ENCODE data around the gene DNAJC11. TPM values are rescaled to one million over a fixed set of nuclear protein-coding genes. Genes with fewer than 3 reads are reported as not detected.
"Not testable (repeated sequence)": the region's sequence is repeated elsewhere in the genome, so short reads cannot be mapped to it uniquely, and the experiment has no call there.

Gene DNAJC11
- total RNA-seq, 2 donors from 2014 or later = 25.3 to 48.0 TPM

DNA sequence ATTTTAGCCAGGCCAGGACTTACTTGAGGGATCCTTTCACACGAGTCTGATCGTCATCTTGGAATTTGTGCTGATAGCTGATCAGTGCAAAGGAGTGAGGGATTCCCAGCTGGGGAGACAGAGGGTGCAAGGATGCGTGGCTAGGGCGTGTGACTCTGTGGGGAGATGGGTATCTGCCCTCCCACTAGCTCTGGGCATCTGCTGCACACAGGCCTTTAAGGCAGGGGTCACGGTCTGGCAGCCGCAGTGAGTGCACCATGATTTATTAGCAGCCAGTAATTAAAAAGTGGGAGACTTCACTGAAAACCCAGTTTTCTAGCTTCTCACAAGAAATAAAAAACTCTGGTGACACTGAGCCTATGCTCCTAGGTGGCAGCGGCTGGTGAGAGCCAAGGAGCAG lies 56.6 kb downstream of the DNAJC11 start:
- H3K27ac ChIP-seq = no peak overlapping the region
- TF ChIP-seq, protein P1, sequence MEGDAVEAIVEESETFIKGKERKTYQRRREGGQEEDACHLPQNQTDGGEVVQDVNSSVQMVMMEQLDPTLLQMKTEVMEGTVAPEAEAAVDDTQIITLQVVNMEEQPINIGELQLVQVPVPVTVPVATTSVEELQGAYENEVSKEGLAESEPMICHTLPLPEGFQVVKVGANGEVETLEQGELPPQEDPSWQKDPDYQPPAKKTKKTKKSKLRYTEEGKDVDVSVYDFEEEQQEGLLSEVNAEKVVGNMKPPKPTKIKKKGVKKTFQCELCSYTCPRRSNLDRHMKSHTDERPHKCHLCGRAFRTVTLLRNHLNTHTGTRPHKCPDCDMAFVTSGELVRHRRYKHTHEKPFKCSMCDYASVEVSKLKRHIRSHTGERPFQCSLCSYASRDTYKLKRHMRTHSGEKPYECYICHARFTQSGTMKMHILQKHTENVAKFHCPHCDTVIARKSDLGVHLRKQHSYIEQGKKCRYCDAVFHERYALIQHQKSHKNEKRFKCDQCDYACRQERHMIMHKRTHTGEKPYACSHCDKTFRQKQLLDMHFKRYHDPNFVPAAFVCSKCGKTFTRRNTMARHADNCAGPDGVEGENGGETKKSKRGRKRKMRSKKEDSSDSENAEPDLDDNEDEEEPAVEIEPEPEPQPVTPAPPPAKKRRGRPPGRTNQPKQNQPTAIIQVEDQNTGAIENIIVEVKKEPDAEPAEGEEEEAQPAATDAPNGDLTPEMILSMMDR (IDR thresholded peaks at IDR 0.05) = no peak
- H3K36me3 ChIP-seq = peaks cover 44% of the 10 kb centered on the region
- DNase-seq (ENCODE audit: low spot score) = no peak
- H3K4me1 ChIP-seq = no peaks in the 10 kb centered on the region
- no peak overlapping the region for H3K4me3 ChIP-seq
- H3K9me3 ChIP-seq = no peaks in the 10 kb centered on the region
- no peaks in the 10 kb centered on the region for H3K27me3 ChIP-seq

DNA sequence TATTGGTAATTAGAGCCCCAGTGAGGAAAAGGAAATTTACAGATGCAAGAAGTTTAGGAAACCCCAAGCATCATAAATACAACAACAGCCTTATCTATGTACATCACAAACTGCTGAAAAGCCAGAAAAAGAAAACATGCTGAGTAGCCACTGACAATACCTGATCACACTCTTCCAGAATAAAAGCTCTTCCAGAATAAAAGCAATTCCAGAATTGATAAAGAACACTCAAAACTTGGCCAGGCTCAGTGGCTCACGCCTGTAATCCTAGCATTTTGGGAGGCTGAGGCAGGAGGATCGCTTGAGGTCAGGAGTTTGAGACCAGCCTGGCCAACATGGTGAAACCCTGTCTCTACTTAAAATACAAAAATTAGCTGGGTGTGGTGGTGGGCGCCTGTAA lies 60.7 kb downstream of the DNAJC11 start:
- DNase-seq (ENCODE audit: low spot score); H3K4me1 ChIP-seq; H3K4me3 ChIP-seq; H3K27ac ChIP-seq; H3K27me3 ChIP-seq; H3K9me3 ChIP-seq: not testable (repeated sequence)
- H3K36me3 ChIP-seq = peaks cover 75% of the 10 kb centered on the region

DNA sequence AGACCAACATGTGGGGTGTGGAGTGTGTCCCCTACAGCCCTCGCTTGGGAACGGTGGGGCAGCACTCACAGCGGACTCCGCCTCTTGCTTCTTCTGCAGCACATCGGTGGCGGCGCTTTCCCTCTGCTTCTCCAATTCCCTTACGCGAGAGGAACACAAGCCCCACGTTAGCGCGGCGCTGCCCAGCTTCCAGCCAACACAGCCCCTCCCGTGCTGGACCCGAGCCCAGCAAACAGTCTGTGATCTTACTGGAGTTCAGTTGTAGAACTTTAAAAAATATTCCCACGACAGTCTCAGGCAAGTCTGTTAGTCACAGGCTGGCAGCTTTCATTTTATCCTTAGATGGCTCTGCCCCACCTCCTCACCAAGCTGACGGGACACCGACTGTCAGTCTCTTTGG lies 63.4 kb downstream of the DNAJC11 start:
- TF ChIP-seq, protein P1 (IDR thresholded peaks at IDR 0.05) = no peak
- no peaks in the 10 kb centered on the region for H3K4me1 ChIP-seq
- H3K9me3 ChIP-seq = no peaks in the 10 kb centered on the region
- no peaks in the 10 kb centered on the region for H3K27me3 ChIP-seq
- peaks cover 80% of the 10 kb centered on the region for H3K36me3 ChIP-seq
- no peak overlapping the region for H3K4me3 ChIP-seq
- peak; percentile 94 for DNase-seq (ENCODE audit: low spot score)
- H3K27ac ChIP-seq = peak overlapping the region; percentile 28 to 58

DNA sequence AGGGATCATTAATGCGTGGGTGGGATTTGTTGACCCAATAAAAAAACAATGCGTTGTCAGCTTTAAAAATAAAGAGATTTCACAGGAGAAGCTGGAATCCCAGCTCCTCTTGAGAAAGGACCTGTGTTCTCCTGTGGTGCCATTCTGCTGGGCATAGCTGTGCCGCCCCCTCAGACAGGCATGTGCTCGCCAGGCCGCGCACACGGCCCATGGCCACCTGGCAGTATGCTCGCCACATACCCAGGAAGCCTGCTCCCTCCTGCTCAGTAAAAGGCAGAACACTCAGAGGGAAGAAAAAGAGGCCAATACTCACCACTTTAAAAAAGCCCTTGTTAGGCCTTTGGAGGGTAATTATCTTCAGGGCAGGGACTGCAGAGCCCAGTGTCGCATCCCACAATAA lies 63.8 kb downstream of the DNAJC11 start:
- Histone ChIP-seq H3K27ac (peak overlapping the region; percentile 5 to 28), H3K36me3 (peaks cover 82% of the 10 kb centered on the region), H3K9me3 (no peaks in the 10 kb centered on the region), H3K27me3 (no peaks in the 10 kb centered on the region), H3K4me1 (no peaks in the 10 kb centered on the region), H3K4me3 (no peak overlapping the region)
- TF ChIP-seq, protein P1 (IDR thresholded peaks at IDR 0.05) = no peak
- DNase-seq (ENCODE audit: low spot score) = no peak

DNA sequence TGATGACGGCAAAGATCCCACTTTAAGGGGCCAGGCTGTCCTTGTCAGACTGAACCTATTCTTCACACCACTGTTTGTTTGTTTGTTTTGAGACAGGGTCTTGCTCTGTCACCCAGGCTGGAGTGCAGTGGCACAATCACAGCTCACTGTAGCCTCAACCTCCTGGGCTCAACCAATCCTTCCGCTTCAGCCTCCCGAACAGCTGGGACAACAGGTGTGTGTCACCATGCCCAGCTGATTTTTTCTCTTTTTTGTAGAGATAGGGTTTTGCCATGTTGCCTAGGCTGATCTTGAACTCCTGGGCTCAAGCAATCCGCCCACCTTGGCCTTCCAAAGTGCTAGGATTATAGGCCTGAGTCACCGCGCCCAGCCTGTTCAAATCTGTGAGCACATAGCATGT lies 64.8 kb downstream of the DNAJC11 start:
- H3K4me3 ChIP-seq; H3K9me3 ChIP-seq; H3K27me3 ChIP-seq; H3K4me1 ChIP-seq; H3K27ac ChIP-seq; DNase-seq (ENCODE audit: low spot score): not testable (repeated sequence)
- H3K36me3 ChIP-seq = peaks cover 83% of the 10 kb centered on the region

DNA sequence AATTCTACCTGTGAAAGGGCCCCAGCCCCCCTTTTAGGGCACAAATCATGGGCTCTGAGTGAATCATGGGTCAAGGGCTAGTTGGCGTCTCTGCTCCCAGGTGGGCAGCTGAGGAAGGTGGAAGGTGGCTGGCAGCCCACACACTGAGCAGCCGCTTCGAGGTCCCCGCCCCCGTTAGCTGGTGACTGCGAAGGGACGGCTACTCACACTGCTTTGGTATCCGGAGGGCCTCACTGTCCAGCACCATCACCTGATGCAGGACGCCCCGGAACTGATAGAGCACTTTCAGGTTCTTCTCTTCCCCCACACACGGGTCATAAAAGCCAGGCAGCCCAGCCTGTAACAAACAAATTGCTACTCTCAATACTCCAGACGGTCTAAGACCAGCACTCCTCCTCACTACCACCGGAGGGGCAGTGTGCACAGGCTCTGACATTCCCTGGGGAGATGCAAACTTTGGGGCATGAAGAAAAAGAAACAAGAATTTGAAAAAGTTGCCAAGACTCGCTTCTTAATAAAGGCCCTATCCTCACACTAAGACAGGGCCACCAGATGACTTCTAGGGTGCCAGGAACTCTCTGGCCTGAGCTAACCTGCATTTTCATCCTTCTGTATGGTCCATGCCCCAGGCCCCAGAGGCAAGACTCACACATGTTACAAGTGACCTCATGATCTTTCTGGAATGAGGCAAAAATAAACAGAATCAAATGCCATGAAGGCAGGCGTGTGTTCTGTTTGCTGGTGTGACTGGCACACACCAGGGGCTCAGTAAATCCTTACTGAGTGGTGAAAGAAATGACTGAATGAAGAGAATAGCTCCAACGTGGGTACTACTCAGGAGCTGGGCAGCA lies 65.5 kb downstream of the DNAJC11 start:
- Histone ChIP-seq H3K9me3 (no peaks in the 10 kb centered on the region), H3K36me3 (peaks cover 83% of the 10 kb centered on the region), H3K4me3 (no peak overlapping the region), H3K27me3 (no peaks in the 10 kb centered on the region), H3K27ac (no peak overlapping the region), H3K4me1 (no peaks in the 10 kb centered on the region)
- TF ChIP-seq, protein P1 (IDR thresholded peaks at IDR 0.05) = no peak
- DNase-seq (ENCODE audit: low spot score) = no peak

All from right atrium auricular region (tissue), 2 donors.